Measurements from ENCODE around the gene ZNF398. TPM values are rescaled to one million over a fixed set of nuclear protein-coding genes. Genes with fewer than 3 reads are reported as not detected.

ZNF398 gene
- total and polyA plus RNA-seq, 2 of the 13 experiments (the other 11 are each of a cell fraction or from before 2014, with no cell fraction given): 3.0 to 8.9 TPM

DNA sequence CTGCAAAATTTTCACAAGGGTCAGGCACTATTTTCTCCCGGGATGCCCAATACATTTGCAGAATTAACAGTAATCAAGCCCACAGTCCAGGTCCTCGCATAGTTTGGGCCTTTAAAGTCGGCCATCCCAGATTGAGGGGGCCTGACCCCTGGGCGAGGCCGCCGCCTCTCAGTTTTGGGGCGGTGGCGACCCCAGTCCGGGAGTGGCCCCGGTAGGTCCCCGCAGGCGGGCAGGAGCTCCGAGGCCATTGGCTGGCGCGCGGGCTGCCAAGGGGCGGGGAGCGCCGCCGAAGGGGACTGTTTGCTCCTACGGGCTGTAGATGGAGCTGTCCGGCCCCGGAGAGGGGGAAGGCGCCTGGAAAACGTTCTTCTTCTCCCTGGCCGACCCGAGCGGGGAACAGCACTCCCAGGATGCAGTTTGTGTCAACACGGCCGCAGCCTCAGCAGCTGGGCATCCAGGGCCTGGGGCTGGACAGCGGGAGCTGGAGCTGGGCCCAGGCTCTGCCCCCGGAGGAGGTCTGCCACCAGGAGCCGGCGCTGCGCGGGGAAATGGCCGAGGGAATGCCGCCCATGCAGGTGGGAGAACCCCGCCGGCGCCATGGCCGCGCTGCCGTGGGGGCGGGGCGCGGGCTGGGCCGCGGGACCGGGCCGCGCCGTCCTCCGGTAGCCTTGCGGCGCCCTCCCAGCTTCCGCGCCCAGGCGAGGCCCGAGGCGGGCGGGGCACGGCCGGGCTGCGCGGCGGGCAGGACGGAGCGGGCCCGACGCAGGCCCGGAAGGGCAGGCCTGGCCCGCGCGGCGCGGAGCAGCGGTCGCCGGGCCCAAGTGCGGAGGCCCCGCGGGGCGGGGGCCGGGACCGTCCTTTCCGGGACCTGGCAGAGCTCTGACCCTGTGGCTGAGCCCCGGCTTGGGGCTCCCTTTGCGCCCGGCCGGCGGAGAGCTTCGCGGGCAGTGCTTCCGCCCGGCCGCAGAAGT lies 48.2 kb downstream of the ZNF398 start, which contains the start of gene ZNF282 (continued):
- TF ChIP-seq, protein P1, sequence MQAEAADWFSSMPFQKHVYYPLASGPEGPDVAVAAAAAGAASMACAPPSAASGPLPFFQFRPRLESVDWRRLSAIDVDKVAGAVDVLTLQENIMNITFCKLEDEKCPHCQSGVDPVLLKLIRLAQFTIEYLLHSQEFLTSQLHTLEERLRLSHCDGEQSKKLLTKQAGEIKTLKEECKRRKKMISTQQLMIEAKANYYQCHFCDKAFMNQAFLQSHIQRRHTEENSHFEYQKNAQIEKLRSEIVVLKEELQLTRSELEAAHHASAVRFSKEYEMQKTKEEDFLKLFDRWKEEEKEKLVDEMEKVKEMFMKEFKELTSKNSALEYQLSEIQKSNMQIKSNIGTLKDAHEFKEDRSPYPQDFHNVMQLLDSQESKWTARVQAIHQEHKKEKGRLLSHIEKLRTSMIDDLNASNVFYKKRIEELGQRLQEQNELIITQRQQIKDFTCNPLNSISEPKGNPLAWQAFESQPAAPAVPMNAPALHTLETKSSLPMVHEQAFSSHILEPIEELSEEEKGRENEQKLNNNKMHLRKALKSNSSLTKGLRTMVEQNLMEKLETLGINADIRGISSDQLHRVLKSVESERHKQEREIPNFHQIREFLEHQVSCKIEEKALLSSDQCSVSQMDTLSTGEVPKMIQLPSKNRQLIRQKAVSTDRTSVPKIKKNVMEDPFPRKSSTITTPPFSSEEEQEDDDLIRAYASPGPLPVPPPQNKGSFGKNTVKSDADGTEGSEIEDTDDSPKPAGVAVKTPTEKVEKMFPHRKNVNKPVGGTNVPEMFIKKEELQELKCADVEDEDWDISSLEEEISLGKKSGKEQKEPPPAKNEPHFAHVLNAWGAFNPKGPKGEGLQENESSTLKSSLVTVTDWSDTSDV (CRISPR knock-in tag; IDR thresholded peaks at IDR 0.05): peak; percentile 94; the same call in 1 of the 2 replicates
- TF ChIP-seq ZNF468 (CRISPR knock-in tag; IDR thresholded peaks at IDR 0.05): no peak
- TF ChIP-seq, protein P2, sequence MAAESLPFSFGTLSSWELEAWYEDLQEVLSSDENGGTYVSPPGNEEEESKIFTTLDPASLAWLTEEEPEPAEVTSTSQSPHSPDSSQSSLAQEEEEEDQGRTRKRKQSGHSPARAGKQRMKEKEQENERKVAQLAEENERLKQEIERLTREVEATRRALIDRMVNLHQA (CRISPR knock-in tag; IDR thresholded peaks at IDR 0.05): no peak
- TF ChIP-seq, protein P3, sequence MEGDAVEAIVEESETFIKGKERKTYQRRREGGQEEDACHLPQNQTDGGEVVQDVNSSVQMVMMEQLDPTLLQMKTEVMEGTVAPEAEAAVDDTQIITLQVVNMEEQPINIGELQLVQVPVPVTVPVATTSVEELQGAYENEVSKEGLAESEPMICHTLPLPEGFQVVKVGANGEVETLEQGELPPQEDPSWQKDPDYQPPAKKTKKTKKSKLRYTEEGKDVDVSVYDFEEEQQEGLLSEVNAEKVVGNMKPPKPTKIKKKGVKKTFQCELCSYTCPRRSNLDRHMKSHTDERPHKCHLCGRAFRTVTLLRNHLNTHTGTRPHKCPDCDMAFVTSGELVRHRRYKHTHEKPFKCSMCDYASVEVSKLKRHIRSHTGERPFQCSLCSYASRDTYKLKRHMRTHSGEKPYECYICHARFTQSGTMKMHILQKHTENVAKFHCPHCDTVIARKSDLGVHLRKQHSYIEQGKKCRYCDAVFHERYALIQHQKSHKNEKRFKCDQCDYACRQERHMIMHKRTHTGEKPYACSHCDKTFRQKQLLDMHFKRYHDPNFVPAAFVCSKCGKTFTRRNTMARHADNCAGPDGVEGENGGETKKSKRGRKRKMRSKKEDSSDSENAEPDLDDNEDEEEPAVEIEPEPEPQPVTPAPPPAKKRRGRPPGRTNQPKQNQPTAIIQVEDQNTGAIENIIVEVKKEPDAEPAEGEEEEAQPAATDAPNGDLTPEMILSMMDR (CRISPR knock-in tag; IDR thresholded peaks at IDR 0.05): peak; percentile 92
- 0 out of 2 replicates have a peak, but pooled peaks have one; percentile 28 for TF ChIP-seq RCOR2 (CRISPR knock-in tag; IDR thresholded peaks at IDR 0.05)
- TF ChIP-seq, protein P4, sequence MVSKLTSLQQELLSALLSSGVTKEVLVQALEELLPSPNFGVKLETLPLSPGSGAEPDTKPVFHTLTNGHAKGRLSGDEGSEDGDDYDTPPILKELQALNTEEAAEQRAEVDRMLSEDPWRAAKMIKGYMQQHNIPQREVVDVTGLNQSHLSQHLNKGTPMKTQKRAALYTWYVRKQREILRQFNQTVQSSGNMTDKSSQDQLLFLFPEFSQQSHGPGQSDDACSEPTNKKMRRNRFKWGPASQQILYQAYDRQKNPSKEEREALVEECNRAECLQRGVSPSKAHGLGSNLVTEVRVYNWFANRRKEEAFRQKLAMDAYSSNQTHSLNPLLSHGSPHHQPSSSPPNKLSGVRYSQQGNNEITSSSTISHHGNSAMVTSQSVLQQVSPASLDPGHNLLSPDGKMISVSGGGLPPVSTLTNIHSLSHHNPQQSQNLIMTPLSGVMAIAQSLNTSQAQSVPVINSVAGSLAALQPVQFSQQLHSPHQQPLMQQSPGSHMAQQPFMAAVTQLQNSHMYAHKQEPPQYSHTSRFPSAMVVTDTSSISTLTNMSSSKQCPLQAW (CRISPR knock-in tag; IDR thresholded peaks at IDR 0.05): peak; percentile 67; the same call in 1 of the 2 replicates
- TF ChIP-seq, protein P5, sequence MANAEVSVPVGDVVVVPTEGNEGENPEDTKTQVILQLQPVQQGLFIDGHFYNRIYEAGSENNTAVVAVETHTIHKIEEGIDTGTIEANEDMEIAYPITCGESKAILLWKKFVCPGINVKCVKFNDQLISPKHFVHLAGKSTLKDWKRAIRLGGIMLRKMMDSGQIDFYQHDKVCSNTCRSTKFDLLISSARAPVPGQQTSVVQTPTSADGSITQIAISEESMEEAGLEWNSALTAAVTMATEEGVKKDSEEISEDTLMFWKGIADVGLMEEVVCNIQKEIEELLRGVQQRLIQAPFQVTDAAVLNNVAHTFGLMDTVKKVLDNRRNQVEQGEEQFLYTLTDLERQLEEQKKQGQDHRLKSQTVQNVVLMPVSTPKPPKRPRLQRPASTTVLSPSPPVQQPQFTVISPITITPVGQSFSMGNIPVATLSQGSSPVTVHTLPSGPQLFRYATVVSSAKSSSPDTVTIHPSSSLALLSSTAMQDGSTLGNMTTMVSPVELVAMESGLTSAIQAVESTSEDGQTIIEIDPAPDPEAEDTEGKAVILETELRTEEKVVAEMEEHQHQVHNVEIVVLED (CRISPR knock-in tag; IDR thresholded peaks at IDR 0.05; ENCODE audit: borderline replicate concordance): peak; percentile 58
- TF ChIP-seq XBP1 (CRISPR knock-in tag; IDR thresholded peaks at IDR 0.05): no peak
- peak; percentile 38 for TF ChIP-seq SKI (IDR thresholded peaks at IDR 0.05; ENCODE audit: partially characterized antibody)
- no peak for TF ChIP-seq ZNF549 (CRISPR knock-in tag; IDR thresholded peaks at IDR 0.05)
- TF ChIP-seq ZNF326 (CRISPR knock-in tag; IDR thresholded peaks at IDR 0.05; ENCODE audit: borderline replicate concordance): no peak
- TF ChIP-seq, protein P6, sequence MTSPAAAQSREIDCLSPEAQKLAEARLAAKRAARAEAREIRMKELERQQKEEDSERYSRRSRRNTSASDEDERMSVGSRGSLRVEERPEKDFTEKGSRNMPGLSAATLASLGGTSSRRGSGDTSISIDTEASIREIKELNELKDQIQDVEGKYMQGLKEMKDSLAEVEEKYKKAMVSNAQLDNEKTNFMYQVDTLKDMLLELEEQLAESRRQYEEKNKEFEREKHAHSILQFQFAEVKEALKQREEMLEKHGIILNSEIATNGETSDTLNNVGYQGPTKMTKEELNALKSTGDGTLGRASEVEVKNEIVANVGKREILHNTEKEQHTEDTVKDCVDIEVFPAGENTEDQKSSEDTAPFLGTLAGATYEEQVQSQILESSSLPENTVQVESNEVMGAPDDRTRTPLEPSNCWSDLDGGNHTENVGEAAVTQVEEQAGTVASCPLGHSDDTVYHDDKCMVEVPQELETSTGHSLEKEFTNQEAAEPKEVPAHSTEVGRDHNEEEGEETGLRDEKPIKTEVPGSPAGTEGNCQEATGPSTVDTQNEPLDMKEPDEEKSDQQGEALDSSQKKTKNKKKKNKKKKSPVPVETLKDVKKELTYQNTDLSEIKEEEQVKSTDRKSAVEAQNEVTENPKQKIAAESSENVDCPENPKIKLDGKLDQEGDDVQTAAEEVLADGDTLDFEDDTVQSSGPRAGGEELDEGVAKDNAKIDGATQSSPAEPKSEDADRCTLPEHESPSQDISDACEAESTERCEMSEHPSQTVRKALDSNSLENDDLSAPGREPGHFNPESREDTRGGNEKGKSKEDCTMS (CRISPR knock-in tag; conservative IDR thresholded peaks at IDR 0.05): 0 out of 2 replicates have a peak, but pooled peaks have one; percentile 39
